ENCODE data around the gene PRKCE.

The PRKCE gene

GRCh38 chr2:45979065-45979464, 327.6 kb downstream of the PRKCE start:
- DNase-seq, result no peak

DNA sequence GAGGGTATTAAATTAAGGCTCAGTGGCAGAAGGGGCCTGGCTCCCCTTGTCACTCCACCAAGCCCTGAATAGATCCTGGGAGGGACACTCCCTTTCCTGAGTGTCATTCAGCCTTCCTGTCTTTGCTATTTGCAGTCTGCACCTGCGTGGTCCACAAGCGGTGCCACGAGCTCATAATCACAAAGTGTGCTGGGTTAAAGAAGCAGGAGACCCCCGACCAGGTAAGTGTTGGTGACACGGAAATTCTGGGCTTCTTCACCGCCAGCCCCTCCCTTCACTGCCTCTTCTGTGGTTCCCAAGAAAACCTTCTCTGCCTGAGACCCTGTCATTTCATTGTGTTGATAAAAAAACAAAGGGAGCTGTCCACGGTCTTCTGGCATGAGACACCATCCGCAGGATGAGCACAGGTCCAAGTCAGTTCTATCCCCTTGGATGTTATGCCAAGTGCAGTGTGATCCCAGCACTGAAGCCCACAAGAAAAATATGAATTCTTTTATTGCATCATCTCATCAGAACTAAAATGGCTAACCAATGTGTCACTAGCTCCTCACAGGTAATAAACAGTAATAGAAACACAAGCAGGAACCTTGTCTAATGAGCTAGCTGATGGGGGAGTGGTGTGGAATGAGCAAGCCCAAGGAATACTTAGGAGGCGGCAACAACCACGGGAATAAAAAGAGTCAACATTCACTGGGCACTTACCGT, 328.8 kb downstream of the PRKCE start:
- DNase-seq, result no peak

- no peak for DNase-seq
Observed at GRCh38 chr2:45981384-45981930, 330.0 kb downstream of the PRKCE start.

DNA sequence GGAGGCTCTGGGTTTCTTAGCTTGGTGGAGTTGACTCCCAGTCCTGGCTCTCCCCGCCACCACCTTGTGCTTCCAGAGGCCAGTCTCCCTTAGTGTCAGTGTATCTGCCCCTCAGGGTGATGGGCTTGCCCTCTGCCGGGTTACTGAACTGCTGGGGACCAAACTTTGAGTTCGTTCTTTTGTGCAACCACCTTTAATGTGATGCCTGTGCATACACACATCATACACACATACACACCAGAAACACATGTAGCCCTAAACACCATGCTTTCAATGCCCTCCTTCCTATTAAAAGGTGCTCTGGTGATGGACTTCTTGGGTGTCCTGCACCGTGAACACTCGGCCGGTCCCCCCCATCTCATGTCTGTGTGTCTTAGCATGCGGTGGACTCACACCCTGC, 330.6 kb downstream of the PRKCE start:
- DNase-seq, result no peak

GRCh38 chr2:45983213-45983612, 331.7 kb downstream of the PRKCE start:
- no peak for DNase-seq

DNA sequence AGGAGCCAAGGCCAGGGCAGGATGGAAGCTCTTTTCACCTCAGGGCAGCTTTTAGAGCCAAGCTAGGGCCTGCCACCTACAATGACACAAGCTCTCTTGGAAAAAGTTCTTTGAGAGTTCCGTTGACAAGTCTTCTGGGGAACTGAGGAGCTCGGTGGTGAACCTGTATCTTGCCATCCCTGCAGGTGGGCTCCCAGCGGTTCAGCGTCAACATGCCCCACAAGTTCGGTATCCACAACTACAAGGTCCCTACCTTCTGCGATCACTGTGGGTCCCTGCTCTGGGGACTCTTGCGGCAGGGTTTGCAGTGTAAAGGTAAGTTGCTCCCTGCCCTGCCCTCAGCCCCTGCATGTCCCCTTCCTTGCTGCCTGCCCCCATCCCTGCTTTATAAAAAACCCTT, 332.9 kb downstream of the PRKCE start:
- no peak for DNase-seq

DNA sequence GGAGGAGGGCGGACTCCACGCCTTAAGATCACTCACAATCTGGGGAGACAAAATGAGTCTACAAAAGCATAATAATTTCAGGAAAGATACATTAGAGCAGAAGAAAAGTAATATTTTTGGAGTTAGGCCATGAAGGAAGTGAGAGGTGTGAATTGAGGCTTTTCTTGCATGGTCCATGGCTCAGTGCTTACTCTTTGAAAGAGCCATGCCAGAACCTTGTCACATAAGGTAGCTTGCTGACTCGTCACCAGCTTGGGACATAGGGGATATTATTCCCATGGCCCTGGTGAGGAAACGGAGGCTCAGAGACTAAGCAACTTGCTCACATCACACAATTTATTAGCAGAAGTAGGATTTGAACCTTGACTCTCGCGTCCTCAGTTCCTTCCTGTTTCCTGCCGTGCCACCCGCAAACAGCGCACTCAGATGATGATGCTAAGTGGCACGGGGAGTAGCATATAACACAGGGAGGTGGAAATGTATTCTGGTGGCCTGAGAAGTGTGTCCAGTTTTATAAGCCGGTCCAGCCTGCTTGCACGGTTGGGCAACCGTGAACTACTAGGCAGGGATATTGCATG, 333.5 kb downstream of the PRKCE start:
- DNase-seq, result no peak

DNA sequence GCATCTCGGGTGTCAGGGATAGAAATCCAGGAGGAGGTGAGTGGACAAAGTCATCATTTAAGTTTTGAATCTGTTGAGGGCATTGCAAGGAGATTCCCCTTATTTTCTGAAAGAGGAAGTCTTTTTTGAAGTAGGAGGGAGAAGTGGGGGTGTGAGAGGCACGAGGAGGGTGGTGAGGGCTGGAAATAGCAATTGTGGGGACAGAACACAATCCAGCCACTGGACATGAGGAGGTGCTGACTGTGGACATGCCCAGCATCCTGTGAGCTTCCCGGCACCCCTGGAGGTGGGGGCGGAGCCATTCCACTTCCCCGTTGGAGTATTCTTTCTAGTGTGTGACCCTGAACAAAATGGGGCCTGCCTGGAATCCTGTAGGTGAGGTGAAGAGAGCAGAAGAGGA, 335.0 kb downstream of the PRKCE start:
- no peak for DNase-seq

DNA sequence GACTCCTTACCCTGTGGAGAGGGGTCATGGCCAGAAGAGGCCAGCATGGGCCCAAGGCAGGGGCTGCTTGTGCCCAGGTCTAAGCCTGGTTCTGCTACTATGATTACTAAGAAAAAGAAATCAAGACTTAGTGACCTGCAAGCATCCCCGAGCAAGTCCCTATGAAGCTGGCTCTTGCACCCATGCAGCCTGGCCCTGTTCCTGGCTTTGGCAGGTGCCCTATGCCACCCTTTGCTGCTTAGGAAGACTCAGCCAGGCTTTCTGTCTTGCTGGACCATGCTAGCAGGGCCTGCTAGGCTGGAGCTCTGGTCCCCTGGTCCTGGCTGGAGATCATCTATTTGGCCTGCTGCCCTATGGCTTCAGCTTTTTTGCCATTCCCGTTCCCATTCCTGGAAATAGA, 336.4 kb downstream of the PRKCE start:
- DNase-seq, result no peak

DNA sequence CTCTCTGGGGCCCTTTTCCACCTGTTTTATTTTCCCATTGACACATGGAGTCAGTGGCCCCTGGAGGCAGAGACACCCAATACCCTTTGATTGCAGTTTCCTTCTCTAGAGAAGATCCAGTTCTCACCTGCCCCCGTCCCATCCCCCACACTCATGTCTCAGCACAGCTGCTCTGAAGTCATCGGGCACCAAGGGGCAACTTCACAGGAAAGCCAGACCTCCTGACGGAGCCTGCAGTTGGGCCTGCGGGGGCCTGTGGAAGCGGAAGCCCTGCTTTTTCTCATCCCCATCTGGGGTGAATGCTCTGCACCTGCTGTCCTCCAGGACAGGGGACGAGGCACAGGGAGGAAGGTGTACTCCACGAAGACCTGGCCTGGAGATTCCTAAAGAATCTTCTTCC, 337.4 kb downstream of the PRKCE start:
- no peak for DNase-seq

DNA sequence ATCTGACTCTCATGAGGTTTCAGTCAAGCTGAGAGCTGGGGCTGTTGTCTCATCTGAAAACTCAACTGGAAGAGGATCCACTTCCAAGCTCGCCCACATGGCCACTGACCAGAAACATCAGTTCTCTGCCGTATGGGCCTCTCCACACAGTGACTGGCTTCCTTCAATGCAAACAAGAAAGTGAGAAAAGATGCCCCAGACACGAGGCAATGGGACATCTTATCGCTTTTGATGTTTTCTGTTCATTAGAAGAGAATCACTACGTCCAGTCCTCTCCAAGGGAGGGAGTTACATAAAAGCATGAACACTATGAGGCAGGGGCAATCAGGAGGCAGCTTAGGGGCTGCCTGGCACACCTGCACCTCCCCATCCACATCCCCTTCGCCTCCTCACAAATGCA, 338.7 kb downstream of the PRKCE start:
- DNase-seq, result no peak

GRCh38 chr2:45992021-45992740, 340.7 kb downstream of the PRKCE start:
- no peak for DNase-seq

DNA sequence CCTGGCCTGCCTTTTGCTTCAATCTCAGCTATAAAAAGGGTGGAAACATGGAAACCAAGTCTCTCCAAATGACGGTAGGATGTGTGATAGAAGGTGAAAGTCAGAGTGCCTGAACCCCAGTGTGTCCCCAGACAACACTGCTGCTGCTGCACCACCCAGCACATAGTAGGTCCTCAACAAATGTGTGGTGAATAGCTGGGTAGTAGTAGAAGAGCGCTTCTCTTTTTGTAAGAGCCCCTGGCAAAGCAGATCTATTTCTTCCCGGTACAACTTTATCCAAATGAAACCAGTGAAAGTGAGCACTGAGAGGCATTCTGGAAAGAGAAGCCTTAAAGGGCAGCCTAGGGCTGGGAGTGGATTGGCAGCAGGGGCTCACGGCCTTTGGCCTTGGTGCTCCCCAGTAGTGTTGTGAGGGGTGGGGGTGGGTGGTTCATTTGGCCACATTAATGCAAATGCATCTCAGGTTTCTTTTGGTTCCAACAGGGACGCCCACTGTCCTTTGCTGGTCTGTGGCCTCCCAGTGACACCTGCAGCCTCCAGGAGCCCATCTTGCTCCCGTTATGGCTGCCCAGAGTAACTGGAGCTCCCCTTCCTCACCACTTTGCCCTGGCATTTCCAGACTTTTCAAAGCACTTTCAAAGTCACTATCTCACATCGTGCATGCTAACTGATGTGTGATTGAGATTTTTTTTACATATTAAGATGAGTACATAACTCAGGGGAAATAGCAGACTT, 341.4 kb downstream of the PRKCE start:
- no peak for DNase-seq

GRCh38 chr2:45993476-45993991, 342.1 kb downstream of the PRKCE start:
- peak; percentile 48 to 67 for DNase-seq

DNA sequence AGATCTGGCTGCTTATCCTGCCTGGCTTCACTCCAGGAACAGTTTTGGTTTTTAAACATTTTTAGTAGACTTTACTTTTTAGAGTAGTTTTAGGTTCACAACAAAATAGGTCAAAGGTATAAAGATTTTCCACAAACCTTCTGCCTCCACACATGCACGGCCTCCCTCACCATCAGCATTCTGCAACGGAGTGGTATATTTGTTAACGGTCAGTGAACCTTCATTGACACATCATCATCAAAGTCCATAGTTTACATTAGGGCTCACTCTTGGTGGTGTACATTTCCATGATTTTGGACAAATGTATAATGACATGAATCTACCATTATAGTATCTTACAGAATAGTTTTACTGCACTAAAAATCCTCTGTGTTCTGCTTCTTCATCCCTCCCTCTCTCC, 342.6 kb downstream of the PRKCE start:
- DNase-seq, result no peak

DNA sequence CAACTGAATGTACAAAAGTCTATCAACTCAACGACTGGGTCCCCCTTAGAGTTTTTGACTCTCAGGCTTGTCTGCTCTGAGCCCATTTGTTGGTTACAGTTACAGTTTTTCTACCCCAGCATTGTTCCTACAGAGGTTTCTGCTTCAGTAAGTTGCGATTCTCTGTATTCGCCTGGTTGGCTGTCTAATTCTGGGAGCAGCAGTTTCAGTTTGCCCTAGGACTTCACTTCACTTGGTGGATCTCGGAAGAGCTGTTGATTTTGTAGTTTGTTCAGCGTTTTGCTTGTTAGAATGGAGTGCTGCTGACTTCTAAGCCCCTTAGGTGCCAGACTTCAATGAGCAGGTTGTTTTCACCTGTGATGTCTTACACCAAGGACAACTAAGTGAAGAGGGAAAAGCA, 349.2 kb downstream of the PRKCE start:
- no peak for DNase-seq

- DNase-seq, result no peak
Observed at GRCh38 chr2:46001290-46001689, 349.8 kb downstream of the PRKCE start.

DNA sequence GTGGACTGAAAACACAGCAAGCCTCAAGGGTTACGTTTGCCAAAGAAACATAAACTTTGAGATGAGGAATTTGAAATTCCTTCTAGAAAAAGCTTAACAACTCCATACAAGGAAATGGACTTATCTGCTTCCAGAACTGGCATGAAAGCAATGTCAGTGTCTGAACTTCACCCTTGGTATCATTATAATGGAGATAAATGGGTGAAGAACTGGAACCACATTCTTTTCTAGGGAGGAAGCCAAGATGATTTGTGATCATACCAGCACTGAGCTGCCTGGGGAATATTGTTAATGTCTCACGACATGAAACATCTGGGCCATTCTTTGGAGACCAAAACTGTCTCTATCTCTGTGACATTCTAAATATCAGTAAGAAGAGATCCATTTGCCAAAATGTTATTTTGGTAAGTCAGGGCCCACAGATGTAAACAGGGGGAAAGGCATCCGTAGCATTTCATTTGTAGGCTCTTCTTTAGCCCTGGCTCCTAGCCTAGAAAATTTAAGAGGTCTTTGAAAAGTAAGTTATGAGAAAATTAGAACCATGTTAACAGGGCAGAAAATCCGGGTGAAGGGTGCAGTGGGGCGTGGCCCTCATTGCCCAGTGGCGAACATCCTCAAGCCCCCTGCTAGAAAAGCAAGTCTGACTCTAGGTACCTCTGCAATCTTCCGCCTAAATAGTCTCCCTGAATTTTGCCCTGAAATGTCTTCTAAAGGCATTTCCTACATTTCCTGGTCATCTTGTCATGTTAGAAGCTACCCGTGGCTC, 350.4 kb downstream of the PRKCE start:
- DNase-seq, result no peak

DNA sequence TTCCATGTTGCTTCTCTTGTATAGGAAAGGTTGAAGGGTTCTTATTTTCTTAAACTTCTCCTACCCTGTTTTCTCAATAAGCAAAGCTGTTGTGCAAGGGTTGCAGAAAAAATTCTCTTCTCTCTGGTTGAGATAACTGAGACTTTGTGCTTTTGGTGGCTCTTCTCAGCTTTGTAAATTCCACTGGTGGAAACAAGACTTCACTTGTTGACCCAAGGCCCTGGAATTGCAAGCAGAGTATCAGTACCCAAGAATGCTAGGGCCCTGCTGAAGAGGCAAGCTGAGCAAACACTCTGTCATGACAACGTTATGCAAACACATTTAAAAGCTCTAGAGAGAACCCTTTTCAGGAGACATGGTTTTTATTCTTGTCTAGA, 351.0 kb downstream of the PRKCE start:
- no peak for DNase-seq

DNA sequence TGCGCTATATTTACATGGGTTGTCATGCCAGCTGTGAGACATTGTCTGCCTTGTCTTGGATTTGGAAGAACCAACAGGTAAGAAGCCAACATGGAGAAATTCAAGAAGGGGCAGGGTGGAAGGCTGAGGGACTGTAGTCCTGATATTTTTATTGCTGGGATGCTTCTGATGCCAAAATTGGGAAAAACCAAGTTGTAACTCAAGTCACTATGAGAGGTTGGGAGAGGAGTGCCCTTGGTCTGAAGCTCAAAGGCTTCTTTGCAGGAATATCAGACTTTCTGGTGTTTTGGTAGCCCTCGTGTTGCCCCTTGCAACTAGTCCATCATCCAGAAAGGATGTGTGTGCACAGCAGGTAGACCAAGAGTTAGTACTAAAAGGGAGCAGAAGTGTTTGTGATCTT, 351.5 kb downstream of the PRKCE start:
- DNase-seq, result no peak

GRCh38 chr2:46003903-46004473, 352.5 kb downstream of the PRKCE start:
- DNase-seq, result no peak

- no peak for DNase-seq
Observed at GRCh38 chr2:46006473-46007025, 355.1 kb downstream of the PRKCE start.
